Calu3 (cell line): ENCODE results near the gene RAB6B. TPM values are rescaled to one million over a fixed set of nuclear protein-coding genes. Genes with fewer than 3 reads are reported as not detected.

Experiments
- BruUV-seq: library from RNA; stranded (reverse); fragments of 400-500 nt; replicated peaks from 2 replicates; lab custom pipeline; 2021; lab: Mats Ljungman, UMichigan
- CTCF ChIA-PET: fragments of 300-600 bp; sonication (Branson Sonifier 250); formaldehyde crosslinking; loops from one replicate; lab custom pipeline; 2022; ENCODE audit warnings: antibody characterized with exemption; lab: Charles Lee
- DNase-seq: peaks from one replicate; pipeline ENCODE4 v3.0.0; 2022
- H3K27ac Mint-ChIP-seq: one replicate; pipeline ENCODE4 v1.8.0; 2022; ENCODE audit warnings: mixed read lengths; ENCODE audit not compliant: unreplicated experiment
- H3K27me3 Mint-ChIP-seq: one replicate; pipeline ENCODE4 v1.8.0; 2022; ENCODE audit warnings: mixed read lengths; ENCODE audit not compliant: unreplicated experiment
- H3K36me3 Mint-ChIP-seq: one replicate; pipeline ENCODE4 v1.8.0; 2022; ENCODE audit warnings: mild to moderate bottlenecking, moderate library complexity, mixed read lengths; ENCODE audit not compliant: insufficient read depth, unreplicated experiment
- H3K4me1 Mint-ChIP-seq: one replicate; pipeline ENCODE4 v1.8.0; 2022; ENCODE audit warnings: mild to moderate bottlenecking, low read depth, mixed read lengths; ENCODE audit not compliant: unreplicated experiment
- H3K4me3 Mint-ChIP-seq: one replicate; pipeline ENCODE4 v1.8.0; 2022; ENCODE audit warnings: mild to moderate bottlenecking, low read depth, moderate library complexity, mixed read lengths; ENCODE audit not compliant: unreplicated experiment
- H3K9me3 Mint-ChIP-seq: one replicate; pipeline ENCODE4 v1.8.0; 2022; ENCODE audit warnings: low read depth, mixed read lengths; ENCODE audit not compliant: unreplicated experiment
- CTCF ChIP-seq: fragments of 200-600 bp; IDR thresholded peaks from one replicate; pipeline ENCODE4 v1.8.0; 2022; ENCODE audit warnings: antibody characterized with exemption; ENCODE audit not compliant: unreplicated experiment
- intact Hi-C: fragments of 100-400 bp; cut with micrococcal nuclease; formaldehyde crosslinking; loops from one replicate; pipeline ENCODE4 v1.10.0; 2022; ENCODE audit not compliant: unreplicated experiment
- total RNA-seq: library from RNA; stranded (reverse); gene quantifications from 2 replicates; pipeline ENCODE4 v1.2.3, GENCODE V29; 2022

RAB6B gene
- total RNA-seq, 1 experiment from 2014 or later, result 0.85 TPM

GRCh38 chr3:133828576-133829309 lies 66.9 kb downstream of the RAB6B start:
- no peak overlapping the region for H3K4me3 Mint-ChIP-seq
- TF ChIP-seq CTCF, result no peak
- no TSS peak for BruUV-seq
- DNase-seq, result no peak
- no peaks in the 10 kb centered on the region for H3K36me3 Mint-ChIP-seq
- H3K27me3 Mint-ChIP-seq, result peaks cover 21% of the 10 kb centered on the region
- no peaks in the 10 kb centered on the region for H3K4me1 Mint-ChIP-seq
- intact Hi-C loops, result no loop called here
- CTCF ChIA-PET, result interaction anchor here (0.5 to 0.7 kb wide), 2 partner anchors 9 to 28 kb away, joined by 4 to 5 read pairs; no protein-coding TSS in a partner anchor
- H3K9me3 Mint-ChIP-seq, result no peaks in the 10 kb centered on the region
- H3K27ac Mint-ChIP-seq, result no peak overlapping the region

- CTCF ChIA-PET, result no interaction called here
- Mint-ChIP-seq H3K27ac (no peak overlapping the region), H3K4me3 (no peak overlapping the region), H3K4me1 (no peaks in the 10 kb centered on the region), H3K36me3 (peaks cover 5% of the 10 kb centered on the region), H3K9me3 (no peaks in the 10 kb centered on the region), H3K27me3 (peaks cover 21% of the 10 kb centered on the region)
- TF ChIP-seq CTCF, result no peak
- no peak for DNase-seq
- no TSS peak for BruUV-seq
- intact Hi-C loops, result no loop called here
Measured at GRCh38 chr3:133827684-133828083, 68.0 kb downstream of the RAB6B start.

GRCh38 chr3:133827136-133827535 lies 68.5 kb downstream of the RAB6B start:
- CTCF ChIA-PET, result interaction anchor here (0.6 kb wide), 1 partner anchor 14 kb away, joined by 4 read pairs; no protein-coding TSS in a partner anchor
- no peak overlapping the region for H3K4me3 Mint-ChIP-seq
- H3K27ac Mint-ChIP-seq, result no peak overlapping the region
- BruUV-seq, result no TSS peak
- peaks cover 5% of the 10 kb centered on the region for H3K36me3 Mint-ChIP-seq
- no peaks in the 10 kb centered on the region for H3K9me3 Mint-ChIP-seq
- intact Hi-C loops, result no loop called here
- DNase-seq, result no peak
- peaks cover 21% of the 10 kb centered on the region for H3K27me3 Mint-ChIP-seq
- TF ChIP-seq CTCF, result no peak
- peaks cover under 1% of the 10 kb centered on the region for H3K4me1 Mint-ChIP-seq

GRCh38 chr3:133825969-133826727 lies 69.5 kb downstream of the RAB6B start:
- no peak for TF ChIP-seq CTCF
- no TSS peak for BruUV-seq
- no peak for DNase-seq
- H3K27me3 Mint-ChIP-seq, result peaks cover 21% of the 10 kb centered on the region
- peaks cover 11% of the 10 kb centered on the region for H3K36me3 Mint-ChIP-seq
- H3K4me3 Mint-ChIP-seq, result no peak overlapping the region
- intact Hi-C loops, result no loop called here
- CTCF ChIA-PET, result no interaction called here
- no peaks in the 10 kb centered on the region for H3K9me3 Mint-ChIP-seq
- no peak overlapping the region for H3K27ac Mint-ChIP-seq
- H3K4me1 Mint-ChIP-seq, result peaks cover 8% of the 10 kb centered on the region
